ENCODE measurements around the gene KATNB1.
"Not testable (repeated sequence)": the region's sequence is repeated elsewhere in the genome, so short reads cannot be mapped to it uniquely, and the experiment has no call there.

KATNB1 gene

GRCh38 chr16:57782607-57783055 is 47.1 kb downstream of the KATNB1 start:
- not testable (repeated sequence) for H3K4me3 ChIP-seq (ENCODE audit: low read length); H3K9ac ChIP-seq (ENCODE audit: low read length); H3K36me3 ChIP-seq (ENCODE audit: control insufficient read depth, insufficient read depth, low read length); H3K27ac ChIP-seq (ENCODE audit: low read depth, low read length); H3K27me3 ChIP-seq (ENCODE audit: control insufficient read depth, insufficient read depth, low read length); H3K4me1 ChIP-seq (ENCODE audit: control insufficient read depth, insufficient read depth, low read length)

DNA sequence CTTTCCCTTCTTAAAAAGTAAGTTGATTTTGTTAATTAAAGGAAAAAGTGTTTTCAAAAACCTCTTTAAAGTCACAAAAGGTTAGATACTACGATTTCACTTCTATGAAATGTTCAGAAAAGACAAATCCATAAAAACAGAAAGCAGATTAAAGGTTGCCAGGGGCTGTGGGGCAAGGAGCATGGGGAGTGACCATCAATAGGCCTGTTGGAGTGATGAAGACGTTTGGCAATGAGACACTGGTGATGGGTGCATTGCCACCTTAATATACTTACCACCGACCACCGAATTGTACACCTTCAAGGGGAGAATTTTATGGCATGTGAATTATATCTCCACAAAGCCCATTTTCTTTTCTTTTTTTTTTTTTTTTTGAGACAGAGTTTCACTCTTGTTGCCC is 47.5 kb downstream of the KATNB1 start:
- no peaks in the 10 kb centered on the region for H3K36me3 ChIP-seq (ENCODE audit: control insufficient read depth, insufficient read depth, low read length)
- no peak overlapping the region for H3K27ac ChIP-seq (ENCODE audit: low read depth, low read length)
- H3K27me3 ChIP-seq (ENCODE audit: control insufficient read depth, insufficient read depth, low read length), result no peaks in the 10 kb centered on the region
- no peak overlapping the region for H3K9ac ChIP-seq (ENCODE audit: low read length)
- no peak overlapping the region for H3K4me3 ChIP-seq (ENCODE audit: low read length)
- H3K4me1 ChIP-seq (ENCODE audit: control insufficient read depth, insufficient read depth, low read length), result peaks cover 4% of the 10 kb centered on the region

GRCh38 chr16:57783883-57784282 is 48.3 kb downstream of the KATNB1 start:
- no peak overlapping the region for H3K4me3 ChIP-seq (ENCODE audit: low read length)
- H3K27me3 ChIP-seq (ENCODE audit: control insufficient read depth, insufficient read depth, low read length), result no peaks in the 10 kb centered on the region
- H3K9ac ChIP-seq (ENCODE audit: low read length), result no peak overlapping the region
- peaks cover 4% of the 10 kb centered on the region for H3K4me1 ChIP-seq (ENCODE audit: control insufficient read depth, insufficient read depth, low read length)
- no peak overlapping the region for H3K27ac ChIP-seq (ENCODE audit: low read depth, low read length)
- no peaks in the 10 kb centered on the region for H3K36me3 ChIP-seq (ENCODE audit: control insufficient read depth, insufficient read depth, low read length)

- H3K4me3 ChIP-seq (ENCODE audit: low read length), result no peak overlapping the region
- peaks cover 4% of the 10 kb centered on the region for H3K4me1 ChIP-seq (ENCODE audit: control insufficient read depth, insufficient read depth, low read length)
- no peak overlapping the region for H3K27ac ChIP-seq (ENCODE audit: low read depth, low read length)
- no peak overlapping the region for H3K9ac ChIP-seq (ENCODE audit: low read length)
- no peaks in the 10 kb centered on the region for H3K36me3 ChIP-seq (ENCODE audit: control insufficient read depth, insufficient read depth, low read length)
- H3K27me3 ChIP-seq (ENCODE audit: control insufficient read depth, insufficient read depth, low read length), result no peaks in the 10 kb centered on the region
Measured at GRCh38 chr16:57784334-57784733, 48.8 kb downstream of the KATNB1 start.

- no peaks in the 10 kb centered on the region for H3K36me3 ChIP-seq (ENCODE audit: control insufficient read depth, insufficient read depth, low read length)
- no peak overlapping the region for H3K9ac ChIP-seq (ENCODE audit: low read length)
- no peaks in the 10 kb centered on the region for H3K27me3 ChIP-seq (ENCODE audit: control insufficient read depth, insufficient read depth, low read length)
- H3K27ac ChIP-seq (ENCODE audit: low read depth, low read length), result no peak overlapping the region
- H3K4me3 ChIP-seq (ENCODE audit: low read length), result no peak overlapping the region
- H3K4me1 ChIP-seq (ENCODE audit: control insufficient read depth, insufficient read depth, low read length), result peaks cover 4% of the 10 kb centered on the region
Measured at GRCh38 chr16:57785385-57785784, 49.8 kb downstream of the KATNB1 start.

GRCh38 chr16:57785924-57786323 is 50.4 kb downstream of the KATNB1 start:
- H3K36me3 ChIP-seq (ENCODE audit: control insufficient read depth, insufficient read depth, low read length), result no peaks in the 10 kb centered on the region
- no peak overlapping the region for H3K9ac ChIP-seq (ENCODE audit: low read length)

DNA sequence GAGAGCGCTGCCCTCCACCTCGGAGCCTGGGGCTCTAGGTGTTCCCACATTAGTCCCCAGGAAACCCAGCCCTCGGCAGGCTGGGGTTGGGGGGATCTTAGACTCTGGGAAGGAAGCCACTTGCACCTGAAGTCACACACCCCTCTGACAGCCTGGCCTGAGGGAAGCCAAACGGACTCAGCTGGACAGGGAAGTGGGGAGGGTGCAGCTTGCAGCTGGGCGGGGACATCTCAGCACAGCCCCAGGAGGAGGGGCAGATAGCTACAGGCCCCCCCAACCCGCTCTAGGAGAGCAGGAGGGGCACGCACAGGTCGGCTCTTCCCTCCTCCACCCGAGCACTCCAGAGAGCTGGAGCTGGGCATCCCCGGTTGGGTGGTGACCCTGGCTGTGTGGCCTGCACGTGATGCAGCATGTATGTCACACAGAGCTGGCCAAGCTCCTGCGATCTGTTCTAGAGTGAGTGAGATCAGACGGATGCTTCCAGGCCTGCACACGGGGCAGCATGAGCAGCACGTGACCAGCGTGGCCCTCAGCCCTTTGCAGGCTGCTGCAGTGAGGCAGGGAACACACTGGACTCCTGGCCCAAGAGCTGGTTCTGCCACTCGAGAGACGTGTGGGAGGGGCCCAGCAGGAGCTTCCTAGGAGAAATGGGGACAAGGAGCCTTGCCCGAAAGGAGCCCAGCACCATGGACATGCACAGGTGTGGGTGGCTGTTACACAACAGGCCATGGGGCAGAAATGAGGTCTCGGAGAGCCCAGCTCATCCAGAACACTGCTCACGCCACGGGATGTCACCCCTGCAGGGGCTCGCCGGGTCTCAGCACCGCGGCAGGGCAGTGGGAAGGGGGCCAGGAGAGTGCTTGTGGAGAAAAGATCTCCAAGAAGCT is 51.3 kb downstream of the KATNB1 start:
- no peak overlapping the region for H3K9ac ChIP-seq (ENCODE audit: low read length)
- no peaks in the 10 kb centered on the region for H3K36me3 ChIP-seq (ENCODE audit: control insufficient read depth, insufficient read depth, low read length)
- no peak overlapping the region for H3K27ac ChIP-seq (ENCODE audit: low read depth, low read length)
- H3K4me3 ChIP-seq (ENCODE audit: low read length), result no peak overlapping the region
- peaks cover 4% of the 10 kb centered on the region for H3K4me1 ChIP-seq (ENCODE audit: control insufficient read depth, insufficient read depth, low read length)
- H3K27me3 ChIP-seq (ENCODE audit: control insufficient read depth, insufficient read depth, low read length), result no peaks in the 10 kb centered on the region

More at GRCh38 chr16:57785924-57786323, 50.4 kb downstream of the KATNB1 start:
- peaks cover 4% of the 10 kb centered on the region for H3K4me1 ChIP-seq (ENCODE audit: control insufficient read depth, insufficient read depth, low read length)
- no peak overlapping the region for H3K27ac ChIP-seq (ENCODE audit: low read depth, low read length)
- no peak overlapping the region for H3K4me3 ChIP-seq (ENCODE audit: low read length)
- no peaks in the 10 kb centered on the region for H3K27me3 ChIP-seq (ENCODE audit: control insufficient read depth, insufficient read depth, low read length)

GRCh38 chr16:57787519-57787905 is 51.9 kb downstream of the KATNB1 start:
- Histone ChIP-seq H3K4me1 (ENCODE audit: control insufficient read depth, insufficient read depth, low read length) (peaks cover 4% of the 10 kb centered on the region), H3K4me3 (ENCODE audit: low read length) (no peak overlapping the region), H3K36me3 (ENCODE audit: control insufficient read depth, insufficient read depth, low read length) (no peaks in the 10 kb centered on the region), H3K27ac (ENCODE audit: low read depth, low read length) (no peak overlapping the region), H3K9ac (ENCODE audit: low read length) (no peak overlapping the region), H3K27me3 (ENCODE audit: control insufficient read depth, insufficient read depth, low read length) (no peaks in the 10 kb centered on the region)

DNA sequence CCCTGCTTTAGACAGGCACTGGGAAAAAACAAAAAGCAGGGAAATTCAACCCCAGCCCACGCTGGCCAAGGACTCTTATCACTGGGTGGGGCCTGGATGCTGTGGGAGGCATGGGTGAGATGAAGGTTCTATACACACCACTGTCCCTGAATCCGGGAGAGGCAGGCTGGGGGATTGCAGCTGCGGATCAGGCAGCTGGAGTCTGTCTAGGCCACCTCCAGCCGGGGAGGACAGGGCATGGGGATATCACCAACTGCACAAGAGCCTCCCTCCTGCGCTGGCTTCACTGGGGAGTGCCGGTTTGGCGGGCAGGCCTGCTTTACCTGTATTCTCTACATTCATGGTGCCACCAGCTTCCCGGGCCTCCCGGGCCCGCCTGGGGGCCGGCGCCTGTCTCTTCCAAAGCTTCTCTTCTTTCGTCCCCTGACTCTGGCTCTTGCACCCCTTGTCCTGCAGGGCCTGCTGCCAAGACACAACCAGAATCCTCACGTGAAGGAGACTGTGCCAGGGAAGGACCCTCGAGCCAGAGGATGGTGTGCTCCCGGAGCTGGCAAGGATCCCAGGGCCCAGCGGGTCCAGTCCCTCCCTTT is 52.8 kb downstream of the KATNB1 start:
- Histone ChIP-seq H3K27me3 (ENCODE audit: control insufficient read depth, insufficient read depth, low read length) (no peaks in the 10 kb centered on the region), H3K4me1 (ENCODE audit: control insufficient read depth, insufficient read depth, low read length) (peaks cover 4% of the 10 kb centered on the region), H3K4me3 (ENCODE audit: low read length) (no peak overlapping the region), H3K36me3 (ENCODE audit: control insufficient read depth, insufficient read depth, low read length) (no peaks in the 10 kb centered on the region), H3K9ac (ENCODE audit: low read length) (no peak overlapping the region), H3K27ac (ENCODE audit: low read depth, low read length) (no peak overlapping the region)

- peaks cover 4% of the 10 kb centered on the region for H3K4me1 ChIP-seq (ENCODE audit: control insufficient read depth, insufficient read depth, low read length)
- no peaks in the 10 kb centered on the region for H3K36me3 ChIP-seq (ENCODE audit: control insufficient read depth, insufficient read depth, low read length)
- no peak overlapping the region for H3K27ac ChIP-seq (ENCODE audit: low read depth, low read length)
- no peaks in the 10 kb centered on the region for H3K27me3 ChIP-seq (ENCODE audit: control insufficient read depth, insufficient read depth, low read length)
- H3K4me3 ChIP-seq (ENCODE audit: low read length), result no peak overlapping the region
- H3K9ac ChIP-seq (ENCODE audit: low read length), result no peak overlapping the region
Measured at GRCh38 chr16:57788951-57789350, 53.4 kb downstream of the KATNB1 start.

DNA sequence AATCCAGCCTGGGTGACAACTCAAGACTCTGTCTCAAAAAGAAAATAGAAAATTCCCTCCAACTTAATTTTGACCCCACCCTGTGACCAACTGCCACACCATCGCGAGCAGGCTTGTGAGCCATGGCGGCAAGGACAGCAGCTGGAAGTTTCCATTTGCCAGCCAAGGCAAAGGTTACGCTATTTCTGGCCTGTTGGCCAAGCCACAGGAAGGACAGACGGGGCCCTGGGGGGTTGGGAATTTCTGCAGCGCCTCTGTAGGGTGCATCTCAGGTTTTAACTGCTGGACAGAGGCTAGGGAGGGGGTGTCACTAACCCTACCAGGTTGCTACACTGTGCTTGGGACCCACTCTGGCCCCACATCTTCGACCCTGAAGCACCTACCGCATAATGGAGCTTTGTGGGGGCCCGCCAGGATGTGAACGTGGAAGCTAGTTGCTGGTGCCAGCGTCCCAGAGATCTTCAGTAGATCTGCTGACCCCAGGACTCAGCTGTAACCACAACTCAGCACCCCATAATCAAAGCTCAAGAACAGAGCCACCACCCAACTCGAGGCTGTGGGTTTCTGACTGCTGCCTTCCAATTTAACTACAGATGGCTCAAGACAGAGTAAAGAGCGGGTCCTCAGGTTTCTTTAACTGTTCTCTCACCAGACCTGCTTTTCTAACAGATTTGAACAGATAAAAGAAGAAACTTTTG is 55.8 kb downstream of the KATNB1 start:
- no peak overlapping the region for H3K27ac ChIP-seq (ENCODE audit: low read depth, low read length)
- no peaks in the 10 kb centered on the region for H3K27me3 ChIP-seq (ENCODE audit: control insufficient read depth, insufficient read depth, low read length)
- H3K4me3 ChIP-seq (ENCODE audit: low read length), result no peak overlapping the region
- no peak overlapping the region for H3K9ac ChIP-seq (ENCODE audit: low read length)
- H3K36me3 ChIP-seq (ENCODE audit: control insufficient read depth, insufficient read depth, low read length), result peaks cover 2% of the 10 kb centered on the region
- H3K4me1 ChIP-seq (ENCODE audit: control insufficient read depth, insufficient read depth, low read length), result peaks cover under 1% of the 10 kb centered on the region

GRCh38 chr16:57791893-57792461 is 56.4 kb downstream of the KATNB1 start:
- Histone ChIP-seq H3K4me1 (ENCODE audit: control insufficient read depth, insufficient read depth, low read length) (no peaks in the 10 kb centered on the region), H3K27me3 (ENCODE audit: control insufficient read depth, insufficient read depth, low read length) (no peaks in the 10 kb centered on the region), H3K27ac (ENCODE audit: low read depth, low read length) (no peak overlapping the region), H3K4me3 (ENCODE audit: low read length) (no peak overlapping the region), H3K36me3 (ENCODE audit: control insufficient read depth, insufficient read depth, low read length) (peaks cover 2% of the 10 kb centered on the region), H3K9ac (ENCODE audit: low read length) (no peak overlapping the region)

All from rectal smooth muscle tissue (tissue), 1 donor.